A673 (cell line): ENCODE data around the gene MND1.

Source experiments
- EZH2 ChIP-seq: fragments of 200-600 bp; sonication (generic); IDR thresholded peaks from 2 replicates; pipeline ENCODE4 v1.6.1; 2017; ENCODE audit warnings: borderline replicate concordance, low read depth, mild to moderate bottlenecking, mixed read lengths, antibody characterized with exemption, low read length; ENCODE audit not compliant: poor library complexity, severe bottlenecking
- TF ChIP-seq, protein P1 (sequence below): fragments of 300-800, 200-600 bp; sonication (generic); conservative IDR thresholded peaks from 2 replicates; pipeline ENCODE4 v1.5.1; 2017; ENCODE audit warnings: low read depth, mild to moderate bottlenecking, antibody characterized with exemption, low read length, moderate library complexity, mixed read lengths

DNA sequence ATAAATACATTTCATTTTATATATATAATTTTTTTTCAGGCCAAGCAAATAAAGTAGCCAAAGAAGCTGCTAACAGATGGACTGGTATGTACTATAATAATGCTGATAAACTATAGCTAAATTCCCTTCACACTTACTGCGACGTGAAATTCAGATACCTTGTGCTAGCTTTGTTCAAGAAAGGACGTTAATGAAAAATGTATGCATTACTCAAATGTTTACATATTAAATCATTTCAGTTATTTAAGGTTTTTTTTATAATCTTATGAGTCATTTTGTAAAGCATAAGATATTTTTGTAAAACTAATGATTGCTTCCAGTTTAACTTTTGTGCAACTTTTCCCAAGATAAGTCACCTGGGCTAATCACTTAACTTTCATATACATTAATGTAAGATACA is 64.4 kb downstream of the MND1 start:
- TF ChIP-seq, protein P1, sequence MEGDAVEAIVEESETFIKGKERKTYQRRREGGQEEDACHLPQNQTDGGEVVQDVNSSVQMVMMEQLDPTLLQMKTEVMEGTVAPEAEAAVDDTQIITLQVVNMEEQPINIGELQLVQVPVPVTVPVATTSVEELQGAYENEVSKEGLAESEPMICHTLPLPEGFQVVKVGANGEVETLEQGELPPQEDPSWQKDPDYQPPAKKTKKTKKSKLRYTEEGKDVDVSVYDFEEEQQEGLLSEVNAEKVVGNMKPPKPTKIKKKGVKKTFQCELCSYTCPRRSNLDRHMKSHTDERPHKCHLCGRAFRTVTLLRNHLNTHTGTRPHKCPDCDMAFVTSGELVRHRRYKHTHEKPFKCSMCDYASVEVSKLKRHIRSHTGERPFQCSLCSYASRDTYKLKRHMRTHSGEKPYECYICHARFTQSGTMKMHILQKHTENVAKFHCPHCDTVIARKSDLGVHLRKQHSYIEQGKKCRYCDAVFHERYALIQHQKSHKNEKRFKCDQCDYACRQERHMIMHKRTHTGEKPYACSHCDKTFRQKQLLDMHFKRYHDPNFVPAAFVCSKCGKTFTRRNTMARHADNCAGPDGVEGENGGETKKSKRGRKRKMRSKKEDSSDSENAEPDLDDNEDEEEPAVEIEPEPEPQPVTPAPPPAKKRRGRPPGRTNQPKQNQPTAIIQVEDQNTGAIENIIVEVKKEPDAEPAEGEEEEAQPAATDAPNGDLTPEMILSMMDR, result no peak
- no peak for TF ChIP-seq EZH2
